Aorta (tissue), 5 donors: ENCODE data around the gene BHLHE23. TPM values are rescaled to one million over a fixed set of nuclear protein-coding genes. Genes with fewer than 3 reads are reported as not detected.
A peak's percentile ranks its signal among the peaks of the same experiment; 100 is the strongest.

Source experiments
- ATAC-seq: fragments of 200-7000 bp; cut with Tn5 transposase; one replicate; pipeline ENCODE4 v1.9.1; 2022; ENCODE audit warnings: moderate library complexity; ENCODE audit not compliant: low FRiP score
- DNase-seq, 2 donors: peaks; one replicate each; pipeline ENCODE4 v3.0.0-alpha.2; 2020
- H3K27ac ChIP-seq, 2 donors: one replicate each; pipeline ENCODE4 v1.5.1; 2013; ENCODE audit warnings: low read length in 2 of 2, mild to moderate bottlenecking in 2 of 2, moderate library complexity in 2 of 2, control low read depth in 1 of 2, inconsistent platforms in 1 of 2, low read depth in 1 of 2
- H3K27me3 ChIP-seq, 2 donors: one replicate each; pipeline ENCODE4 v1.6.1; 2013; ENCODE audit warnings: control low read depth in 1 of 2, low read length in 1 of 2, mild to moderate bottlenecking in 1 of 2, moderate library complexity in 1 of 2; ENCODE audit not compliant: insufficient read depth in 2 of 2, control insufficient read depth in 1 of 2
- H3K36me3 ChIP-seq, 2 donors: one replicate each; pipeline ENCODE4 v1.6.1; 2013; ENCODE audit warnings: control low read depth in 1 of 2, low read length in 1 of 2, mild to moderate bottlenecking in 1 of 2; ENCODE audit not compliant: insufficient read depth in 2 of 2, control insufficient read depth in 1 of 2
- H3K4me1 ChIP-seq, 2 donors: one replicate each; pipeline ENCODE4 v1.6.1; 2013; ENCODE audit warnings: low read length in 2 of 2, control low read depth in 1 of 2, mild to moderate bottlenecking in 1 of 2, moderate library complexity in 1 of 2; ENCODE audit not compliant: insufficient read depth in 2 of 2, control insufficient read depth in 1 of 2
- H3K4me3 ChIP-seq, 2 donors: one replicate each; pipeline ENCODE4 v1.5.1; 2013; ENCODE audit warnings: low read length in 2 of 2, control low read depth in 1 of 2, mild to moderate bottlenecking in 1 of 2
- H3K9me3 ChIP-seq: one replicate; pipeline ENCODE4 v1.6.1; 2013; ENCODE audit warnings: mild to moderate bottlenecking, low read length; ENCODE audit not compliant: control insufficient read depth
- WGBS, 2 donors: extraction: QIAGEN DNeasy Blood & Tissue Kit; methylation state at CpG; one replicate each; pipeline ENCODE4 v1.1.7; 2013; 5-methylcytosine and 5-hydroxymethylcytosine counted together
- intact Hi-C, 2 donors: fragments of 100-400 bp; cut with DNase I; formaldehyde crosslinking; loops; one replicate each; pipeline versions ENCODE4 v1.14.2 to v1.15.0; 2022
- polyA plus RNA-seq, 2 donors: library from polyadenylated mRNA; stranded (reverse); fragments of 200-250 nt; gene quantifications; one replicate each; pipeline ENCODE4 v1.2.3, GENCODE V29; 2013
- total RNA-seq, 2 donors: library from RNA; stranded (reverse); fragmentation: NEBNext Ultra II Directional; extraction: Animal tissue kit (Norgen Biotek cat#: 25700); gene quantifications; one replicate each; pipeline ENCODE4 v1.2.1, GENCODE V29; 2021
- donor health status: healthy with polysubstance abuse.
- donor health status: Bipolar disorder and iron deficiency.
- donor health status: DM: no; HTN: no; CAD: no.
- donor health status: DM: no; HTN: no; CAD: no.
- donor health status: DM: yes; HTN: yes; CAD: no.

BHLHE23 gene
- total and polyA plus RNA-seq, 4 donors, result not detected

GRCh38 chr20:63003546-63003945 is 3.2 kb downstream of the BHLHE23 start:
- no peaks in the 10 kb centered on the region for H3K36me3 ChIP-seq
- H3K9me3 ChIP-seq, result peaks cover 2% of the 10 kb centered on the region
- WGBS, 2 donors, result 18 to 21% methylated on average over 13 of the region's 13 CpGs
- H3K27ac ChIP-seq, result no peak overlapping the region
- H3K4me3 ChIP-seq, result no peak overlapping the region
- ATAC-seq (no peak), DNase-seq (no peak)
- intact Hi-C loops, result loop anchor here in 1 of 2 donors (10.0 kb wide), 1 partner anchor 339 kb away; no protein-coding TSS in a partner anchor
- no peaks in the 10 kb centered on the region for H3K4me1 ChIP-seq
- no peaks in the 10 kb centered on the region for H3K27me3 ChIP-seq

DNA sequence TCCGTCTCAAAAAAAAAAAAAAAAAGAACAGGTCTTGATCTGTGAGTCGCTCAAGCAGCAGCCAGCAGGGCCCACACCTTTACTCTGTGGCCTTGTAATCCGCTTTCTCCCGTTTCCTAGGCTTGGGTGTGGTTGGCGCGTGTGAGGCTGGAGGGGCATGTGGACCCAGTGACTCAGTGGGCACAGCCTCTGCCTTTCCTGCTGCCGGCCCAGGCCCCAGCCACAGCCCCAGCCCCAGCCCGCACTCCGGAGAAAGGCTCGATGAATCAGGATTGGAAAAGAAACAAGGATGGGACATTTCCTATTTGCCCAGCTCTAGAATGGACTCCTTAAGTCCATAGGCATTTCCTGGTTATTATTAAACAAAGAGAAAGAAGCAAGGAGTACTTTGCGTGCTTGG is 4.3 kb downstream of the BHLHE23 start:
- Histone ChIP-seq H3K27me3 (no peaks in the 10 kb centered on the region), H3K4me1 (no peaks in the 10 kb centered on the region), H3K9me3 (peaks cover 2% of the 10 kb centered on the region), H3K36me3 (no peaks in the 10 kb centered on the region), H3K4me3 (no peak overlapping the region), H3K27ac (no peak overlapping the region)
- WGBS, 2 donors, result 80 to 84% methylated on average over 11 of the region's 11 CpGs
- intact Hi-C loops, result loop anchor here in 1 of 2 donors (10.0 kb wide), 1 partner anchor 338 kb away; no protein-coding TSS in a partner anchor
- ATAC-seq, result no peak
- no peak for DNase-seq

- H3K27me3 ChIP-seq, result no peaks in the 10 kb centered on the region
- ATAC-seq, result no peak
- no peak for DNase-seq
- intact Hi-C loops, result loop anchor here in 1 of 2 donors (10.0 kb wide), 1 partner anchor 336 kb away; no protein-coding TSS in a partner anchor
- peaks cover 2% of the 10 kb centered on the region for H3K9me3 ChIP-seq
- no peaks in the 10 kb centered on the region for H3K36me3 ChIP-seq
- 34 to 39% methylated on average over 11 of the region's 11 CpGs for WGBS, 2 donors
- H3K4me3 ChIP-seq, result no peak overlapping the region
- no peaks in the 10 kb centered on the region for H3K4me1 ChIP-seq
- H3K27ac ChIP-seq, result no peak overlapping the region
Measured at GRCh38 chr20:63000958-63001357, 5.8 kb downstream of the BHLHE23 start.

- no peak for ATAC-seq
- DNase-seq, result no peak
- no peaks in the 10 kb centered on the region for H3K36me3 ChIP-seq
- H3K4me3 ChIP-seq, result no peak overlapping the region
- WGBS, 2 donors, result 87% methylated on average over 14 of the region's 14 CpGs
- no peaks in the 10 kb centered on the region for H3K4me1 ChIP-seq
- H3K27ac ChIP-seq, result no peak overlapping the region
- H3K9me3 ChIP-seq, result peaks cover 2% of the 10 kb centered on the region
- intact Hi-C loops, result loop anchor here in 1 of 2 donors (10.0 kb wide), 1 partner anchor 335 kb away; no protein-coding TSS in a partner anchor
- H3K27me3 ChIP-seq, result no peaks in the 10 kb centered on the region
Measured at GRCh38 chr20:63000036-63000435, 6.7 kb downstream of the BHLHE23 start.

GRCh38 chr20:62999580-62999979 is 7.2 kb downstream of the BHLHE23 start:
- H3K27me3 ChIP-seq, result no peaks in the 10 kb centered on the region
- no peaks in the 10 kb centered on the region for H3K4me1 ChIP-seq
- intact Hi-C loops, result no loop called here
- no peak overlapping the region for H3K4me3 ChIP-seq
- H3K9me3 ChIP-seq, result peaks cover 2% of the 10 kb centered on the region
- ATAC-seq (no peak), DNase-seq (no peak)
- 73 to 76% methylated on average over 16 of the region's 16 CpGs for WGBS, 2 donors
- H3K36me3 ChIP-seq, result no peaks in the 10 kb centered on the region
- H3K27ac ChIP-seq, result no peak overlapping the region

GRCh38 chr20:62998449-62998848 is 8.3 kb downstream of the BHLHE23 start:
- 75 to 82% methylated on average over 5 of the region's 5 CpGs for WGBS, 2 donors
- peaks cover 2% of the 10 kb centered on the region for H3K9me3 ChIP-seq
- ATAC-seq (no peak), DNase-seq (no peak)
- H3K4me3 ChIP-seq, result no peak overlapping the region
- intact Hi-C loops, result no loop called here
- no peaks in the 10 kb centered on the region for H3K27me3 ChIP-seq
- H3K4me1 ChIP-seq, result no peaks in the 10 kb centered on the region
- H3K36me3 ChIP-seq, result no peaks in the 10 kb centered on the region
- no peak overlapping the region for H3K27ac ChIP-seq

DNA sequence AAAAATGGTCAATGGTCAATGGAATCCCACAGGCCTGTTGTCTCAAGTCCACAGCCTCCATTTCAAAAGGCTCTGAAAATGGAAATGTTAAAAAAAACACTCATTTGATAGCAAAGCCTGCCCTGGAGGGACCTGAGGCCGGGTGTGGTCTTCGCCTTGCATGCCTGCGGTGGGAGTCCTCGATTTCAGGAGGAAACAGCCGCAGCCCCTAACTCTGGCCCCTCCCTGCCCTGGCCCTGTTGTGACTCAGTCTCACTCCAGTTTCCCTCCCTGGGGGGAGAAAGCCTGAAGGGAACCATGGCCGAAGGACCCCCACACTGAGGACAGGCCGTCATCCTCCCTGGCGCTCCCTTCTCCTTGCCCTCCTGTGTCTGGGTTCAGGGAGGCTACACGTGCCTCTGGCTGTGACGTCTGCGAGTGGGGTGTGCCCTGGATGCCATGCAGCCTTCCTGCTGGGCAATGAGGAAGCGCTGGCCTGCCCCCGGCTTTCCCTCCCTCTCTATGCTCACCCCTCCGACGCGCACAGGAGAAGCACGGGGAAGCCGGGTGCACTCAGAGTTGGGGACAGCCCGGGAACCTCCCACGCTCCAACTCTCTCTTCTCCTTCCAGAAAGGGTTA is 9.2 kb downstream of the BHLHE23 start:
- H3K36me3 ChIP-seq, result no peaks in the 10 kb centered on the region
- no peak overlapping the region for H3K4me3 ChIP-seq
- H3K27ac ChIP-seq, result no peak overlapping the region
- 27 to 31% methylated on average over 20 of the region's 20 CpGs for WGBS, 2 donors
- H3K27me3 ChIP-seq, result no peaks in the 10 kb centered on the region
- H3K9me3 ChIP-seq, result peaks cover 2% of the 10 kb centered on the region
- H3K4me1 ChIP-seq, result no peaks in the 10 kb centered on the region
- ATAC-seq (no peak), DNase-seq (no peak)
- intact Hi-C loops, result no loop called here

GRCh38 chr20:62996596-62996982 is 10.2 kb downstream of the BHLHE23 start:
- ATAC-seq, result no peak
- intact Hi-C loops, result no loop called here
- DNase-seq, result no peak
- 85 to 88% methylated on average over 14 of the region's 14 CpGs for WGBS, 2 donors
- H3K4me3 ChIP-seq, result no peak overlapping the region
- H3K27me3 ChIP-seq, result no peaks in the 10 kb centered on the region
- no peak overlapping the region for H3K27ac ChIP-seq
- H3K4me1 ChIP-seq, result no peaks in the 10 kb centered on the region
- no peaks in the 10 kb centered on the region for H3K36me3 ChIP-seq
- peaks cover 2% of the 10 kb centered on the region for H3K9me3 ChIP-seq

GRCh38 chr20:62995898-62996595 is 10.7 kb downstream of the BHLHE23 start:
- WGBS, 2 donors, result 77 to 79% methylated on average over 25 of the region's 25 CpGs
- intact Hi-C loops, result no loop called here
- no peaks in the 10 kb centered on the region for H3K27me3 ChIP-seq

More at GRCh38 chr20:62995898-62996595, 10.7 kb downstream of the BHLHE23 start:
- Histone ChIP-seq H3K27ac (no peak overlapping the region), H3K36me3 (no peaks in the 10 kb centered on the region), H3K9me3 (peaks cover 2% of the 10 kb centered on the region), H3K4me1 (no peaks in the 10 kb centered on the region), H3K4me3 (no peak overlapping the region)
- ATAC-seq, result peak; percentile 36
- DNase-seq, result no peak
